K562 (cell line): Measurements from ENCODE around the gene HCFC1R1. TPM values are rescaled to one million over a fixed set of nuclear protein-coding genes. Genes with fewer than 3 reads are reported as not detected.

Source experiments
- ATAC-seq: fragments of 200-7000 bp; cut with Tn5 transposase; 3 replicates; pipeline ENCODE4 v1.9.1; 2020; ENCODE audit warnings: moderate library complexity
- BruUV-seq: library from RNA; stranded (reverse); fragments of 400-500 nt; replicated peaks from 2 replicates; lab custom pipeline; 2021; lab: Mats Ljungman, UMichigan
- CTCF ChIA-PET: fragments of 300-600 bp; formaldehyde crosslinking; extraction: SDS; loops from one replicate; lab custom pipeline; 2021; ENCODE audit warnings: low intra/inter-chr PET ratio; lab: Yijun Ruan, JAX
- POLR2A ChIA-PET: fragments of 300-600, 350-650 bp; sonication (Branson Sonifier 250); formaldehyde crosslinking; extraction: SDS; loops from one replicate; lab custom pipeline; 2021; ENCODE audit warnings: antibody characterized with exemption, inconsistent platforms; lab: Yijun Ruan, JAX
- DNase-seq, 4 experiments: peaks; one replicate each; pipeline versions ENCODE4 v3.0.0 to v3.0.0-alpha.2; 2011 to 2018; ENCODE audit warnings: low spot score in 3 of 4, mixed read lengths in 3 of 4; ENCODE audit errors: extremely low read depth in 1 of 4
- FAIRE-seq: peaks from 2 replicates; lab custom pipeline; 2011; peaks lifted over from hg19 to GRCh38; lab: Jason Lieb, UNC
- H2AFZ ChIP-seq: 2 replicates; pipeline ENCODE4 v1.6.0; 2011; ENCODE audit warnings: low read depth, low read length, control low read depth, inconsistent platforms
- H3K27ac ChIP-seq: fragments of 200-600 bp; 3 replicates; pipeline ENCODE4 v1.8.0; 2011; ENCODE audit warnings: low read depth, mild to moderate bottlenecking, control low read depth, inconsistent platforms, low read length, moderate library complexity, mixed read lengths; ENCODE audit errors: extremely low read depth
- H3K27me3 ChIP-seq, 2 experiments: fragments of 300-600 bp in 1 of 2; 2 replicates in 1 of 2; 3 replicates in 1 of 2; pipeline versions ENCODE4 v1.6.0 to v1.8.0; 2011; ENCODE audit warnings: inconsistent platforms in 2 of 2, low read length in 2 of 2, mild to moderate bottlenecking in 1 of 2, mixed read lengths in 1 of 2, moderate library complexity in 1 of 2; ENCODE audit not compliant: control insufficient read depth in 2 of 2, insufficient read depth in 2 of 2
- H3K36me3 ChIP-seq: fragments of 300-600 bp; 3 replicates; pipeline ENCODE4 v1.8.0; 2011; ENCODE audit warnings: mild to moderate bottlenecking, low read length, inconsistent platforms; ENCODE audit not compliant: control insufficient read depth, insufficient read depth
- H3K4me1 ChIP-seq, 2 experiments: fragments of 200-600 bp in 1 of 2; replicated peaks in 1 of 2; 2 replicates in 1 of 2; 3 replicates in 1 of 2; pipeline versions ENCODE4 v1.5.1 to v1.8.0; 2011; ENCODE audit warnings: inconsistent platforms in 2 of 2, low read length in 2 of 2, mild to moderate bottlenecking in 1 of 2, mixed read lengths in 1 of 2, moderate library complexity in 1 of 2; ENCODE audit not compliant: control insufficient read depth in 2 of 2, insufficient read depth in 2 of 2
- H3K4me2 ChIP-seq: 2 replicates; pipeline ENCODE4 v1.6.1; 2011; ENCODE audit warnings: low read length, control low read depth, inconsistent platforms, mixed read lengths; ENCODE audit not compliant: insufficient read depth
- H3K4me3 ChIP-seq: fragments of 200-600 bp; sonication (generic), shearing (Covaris generic); 2 replicates; pipeline ENCODE4 v1.5.1; 2016; ENCODE audit warnings: control low read depth, inconsistent platforms
- H3K79me2 ChIP-seq: fragments of 200-600 bp; 3 replicates; pipeline ENCODE4 v1.8.0; 2011; ENCODE audit warnings: low read length, inconsistent platforms; ENCODE audit not compliant: control insufficient read depth, insufficient read depth
- H3K9ac ChIP-seq, 2 experiments: 2 replicates each; pipeline versions ENCODE4 v1.6.0 to v1.6.1; 2011; ENCODE audit warnings: low read depth in 2 of 2, low read length in 2 of 2, control low read depth in 1 of 2, inconsistent platforms in 1 of 2, mild to moderate bottlenecking in 1 of 2, mixed read lengths in 1 of 2; ENCODE audit not compliant: insufficient read depth in 1 of 2
- H3K9me1 ChIP-seq: one replicate; pipeline ENCODE4 v1.6.0; 2011; ENCODE audit warnings: inconsistent platforms, mild to moderate bottlenecking, low read length, moderate library complexity; ENCODE audit not compliant: control insufficient read depth, insufficient read depth
- H3K9me3 ChIP-seq: replicated peaks from 2 replicates; pipeline ENCODE4 v1.5.1; 2011; ENCODE audit warnings: low read depth, low read length, inconsistent platforms; ENCODE audit not compliant: control insufficient read depth, insufficient read depth
- H4K20me1 ChIP-seq: replicated peaks from 2 replicates; pipeline ENCODE4 v1.6.1; 2011; ENCODE audit warnings: low read length, inconsistent platforms, mixed read lengths; ENCODE audit not compliant: control insufficient read depth, insufficient read depth
- CHD1 ChIP-seq: fragments of 200-600 bp; sonication (generic); IDR thresholded peaks from one replicate; pipeline ENCODE4 v1.6.1; 2012; ENCODE audit warnings: mild to moderate bottlenecking, moderate library complexity, low read length, inconsistent platforms
- GATAD2B ChIP-seq: fragments of 450-650 bp; IDR thresholded peaks from 2 replicates; pipeline ENCODE4 v1.6.1; 2017; ENCODE audit warnings: mild to moderate bottlenecking, borderline replicate concordance
- GTF2B ChIP-seq: IDR thresholded peaks from 2 replicates; pipeline ENCODE4 v1.6.1; 2011; ENCODE audit not compliant: insufficient read length; ENCODE audit errors: extremely low read depth
- HNRNPLL ChIP-seq: fragments of 200-400 bp; formaldehyde crosslinking; IDR thresholded peaks from 2 replicates; pipeline ENCODE4 v1.6.1; 2017; ENCODE audit warnings: low read length, low read depth, mild to moderate bottlenecking; ENCODE audit not compliant: poor library complexity, severe bottlenecking
- KLF1 ChIP-seq: fragments of 450-650 bp; IDR thresholded peaks from 2 replicates; pipeline ENCODE4 v1.6.1; 2016; ENCODE audit warnings: missing genetic modification characterization, missing compliant biosample characterization
- MCM7 ChIP-seq, 2 experiments: fragments of 450-650 bp; IDR thresholded peaks; 2 replicates each; pipeline ENCODE4 v1.6.1; 2016 to 2018
- NFIC ChIP-seq: fragments of 450-650 bp; IDR thresholded peaks from 2 replicates; pipeline ENCODE4 v1.6.1; 2017; ENCODE audit warnings: mild to moderate bottlenecking, inconsistent platforms
- OTX1 ChIP-seq: fragments of 450-650 bp; formaldehyde crosslinking; IDR thresholded peaks from 2 replicates; pipeline ENCODE4 v1.4.0; 2022; ENCODE audit warnings: mild to moderate bottlenecking
- PHF21A ChIP-seq: fragments of 450-650 bp; IDR thresholded peaks from 2 replicates; pipeline ENCODE4 v1.6.1; 2017; ENCODE audit warnings: low read depth, borderline replicate concordance
- PHF8 ChIP-seq: fragments of 200-600 bp; sonication (generic); IDR thresholded peaks from 2 replicates; pipeline ENCODE4 v1.6.1; 2012; ENCODE audit warnings: mixed run types, mild to moderate bottlenecking, inconsistent platforms, low read length, moderate library complexity, borderline replicate concordance
- POLR3A ChIP-seq: IDR thresholded peaks from 2 replicates; pipeline ENCODE4 v1.6.1; 2011; ENCODE audit warnings: borderline replicate concordance, mild to moderate bottlenecking, moderate library complexity; ENCODE audit not compliant: insufficient read length, insufficient read depth; ENCODE audit errors: extremely low read depth
- RNF2 ChIP-seq: sonication (generic); IDR thresholded peaks from 2 replicates; pipeline ENCODE4 v1.6.1; 2016
- SMAD1 ChIP-seq: fragments of 150-350 bp; IDR thresholded peaks from 2 replicates; pipeline ENCODE4 v1.6.1; 2014; ENCODE audit warnings: low read length, low read depth; ENCODE audit not compliant: partially characterized antibody
- SMARCB1 ChIP-seq: IDR thresholded peaks from 2 replicates; pipeline ENCODE4 v1.6.1; 2011; ENCODE audit warnings: improper control_type of control experiment, low read depth; ENCODE audit not compliant: insufficient read length
- TCF3 ChIP-seq: sonication (generic); formaldehyde crosslinking; IDR thresholded peaks from 2 replicates; pipeline ENCODE4 v1.4.0; 2020; ENCODE audit warnings: mild to moderate bottlenecking, missing genetic modification reagents
- ZNF431 ChIP-seq: sonication (generic); formaldehyde crosslinking; IDR thresholded peaks from 2 replicates; pipeline ENCODE4 v1.8.0; 2022; ENCODE audit warnings: mild to moderate bottlenecking, missing genetic modification reagents
- WGBS: fragments of 100-300 bp; shearing (Covaris generic); methylation state at CpG from one replicate; pipeline ENCODE4 v1.1.6; 2016; ENCODE audit warnings: low coverage, mixed read lengths; ENCODE audit not compliant: insufficient coverage; ENCODE audit errors: missing lambda C conversion rate; 5-methylcytosine and 5-hydroxymethylcytosine counted together
- in situ Hi-C: fragments of 300-500 bp; cut with MboI; formaldehyde crosslinking; loops from 4 replicates; pipeline ENCODE4 v1.15.0; 2018; ENCODE audit warnings: inconsistent platforms, mixed read lengths
- intact Hi-C: fragments of 100-400 bp; cut with micrococcal nuclease; formaldehyde crosslinking; loops from 2 replicates; pipeline ENCODE4 v1.14.2; 2022
- polyA plus RNA-seq, 8 experiments: library from polyadenylated mRNA; depleted of rRNA in 4 of 8; stranded (reverse) in 5 of 8; unstranded in 3 of 8; fragments of >200 nt; fragmentation: Nextera tagmentation in 2 of 8; fragmentation: Illumina TruSeq in 1 of 8; extraction: Ambion mirVana in 2 of 8; extraction: Trizol in 1 of 8; gene quantifications; 2 replicates each; pipeline versions ENCODE4 v1.2.1 to v1.2.3, GENCODE V29; 2011 to 2014; ENCODE audit warnings: inconsistent platforms in 1 of 8, missing spikeins in 1 of 8
- total RNA-seq, 7 experiments: library from RNA; depleted of rRNA in 6 of 7; stranded (reverse); fragments of >200 nt in 6 of 7; fragmentation: Illumina TruSeq in 2 of 7; extraction: Trizol in 2 of 7; gene quantifications; 2 replicates each; pipeline versions ENCODE4 v1.2.1 to v1.2.3, GENCODE V29; 2011 to 2021; ENCODE audit warnings: low replicate concordance in 1 of 7

The HCFC1R1 gene
- total and polyA plus RNA-seq, 9 of the 15 experiments (the other 6 are each of a cell fraction or from before 2014, with no cell fraction given) = 2.2 to 29.0 (median 11.2) TPM

GRCh38 chr16:3014971-3015370 lies 8.8 kb downstream of the HCFC1R1 start (continued):
- TF ChIP-seq OTX1 (CRISPR knock-in tag) (no peak), MCM7 (IDR thresholded peaks at IDR 0.05) (no peak), POLR3A (no peak), GATAD2B (no peak), SMARCB1 (no peak), HNRNPLL (no peak), NFIC (no peak)

GRCh38 chr16:3013998-3014690 lies 9.6 kb downstream of the HCFC1R1 start:
- Histone ChIP-seq H3K9me1 (peaks cover 3% of the 10 kb centered on the region), H3K4me1 (peaks cover 29 to 82% of the 10 kb centered on the region in 2 experiments), H3K79me2 (no peaks in the 10 kb centered on the region), H3K9ac (peak overlapping the region in 1 of 2 experiments; percentile 73; a peak in 2 of 4 replicates), H3K27ac (no peak overlapping the region), H3K4me2 (no peak overlapping the region)
- DNase-seq (no peak), FAIRE-seq (no peak), ATAC-seq (no peak)
- CTCF ChIA-PET = no interaction called here
- in situ Hi-C loops = no loop called here
- WGBS = 71% methylated on average over 11 of the region's 12 CpGs
- TF ChIP-seq TCF3 (CRISPR knock-in tag) = no peak
- no peak for TF ChIP-seq RNF2
- TF ChIP-seq SMAD1 = no peak
- no peak for TF ChIP-seq ZNF431 (CRISPR knock-in tag)
- TF ChIP-seq PHF8 = no peak
- no peak for TF ChIP-seq GTF2B
- TF ChIP-seq PHF21A = no peak
- no peak for TF ChIP-seq CHD1
- TF ChIP-seq KLF1 (tag) = no peak
- TF ChIP-seq, all 486 proteins: peak for 0
- H2AFZ ChIP-seq = no peak overlapping the region
- no peak overlapping the region for H3K4me3 ChIP-seq
- intact Hi-C loops = no loop called here
- H4K20me1 ChIP-seq = no peaks in the 10 kb centered on the region
- POLR2A ChIA-PET = interaction anchor here (0.6 to 0.9 kb wide), 3 partner anchors 9 to 129 kb away, joined by 3 read pairs; no protein-coding TSS in a partner anchor
- no peaks in the 10 kb centered on the region for H3K36me3 ChIP-seq
- H3K27me3 ChIP-seq = no peaks in the 10 kb centered on the region
- no TSS peak for BruUV-seq
- H3K9me3 ChIP-seq = no peaks in the 10 kb centered on the region
